GM12892 (cell line): ENCODE results near the gene SAE1.

Experiments
- POLR2A ChIP-seq: IDR thresholded peaks from 2 replicates; pipeline ENCODE4 v1.6.1; 2011; ENCODE audit warnings: low read depth, low read length, control low read depth
- POLR2AphosphoS5 ChIP-seq: IDR thresholded peaks from 2 replicates; pipeline ENCODE4 v1.6.1; 2011; ENCODE audit warnings: low read depth, low read length, control low read depth

DNA sequence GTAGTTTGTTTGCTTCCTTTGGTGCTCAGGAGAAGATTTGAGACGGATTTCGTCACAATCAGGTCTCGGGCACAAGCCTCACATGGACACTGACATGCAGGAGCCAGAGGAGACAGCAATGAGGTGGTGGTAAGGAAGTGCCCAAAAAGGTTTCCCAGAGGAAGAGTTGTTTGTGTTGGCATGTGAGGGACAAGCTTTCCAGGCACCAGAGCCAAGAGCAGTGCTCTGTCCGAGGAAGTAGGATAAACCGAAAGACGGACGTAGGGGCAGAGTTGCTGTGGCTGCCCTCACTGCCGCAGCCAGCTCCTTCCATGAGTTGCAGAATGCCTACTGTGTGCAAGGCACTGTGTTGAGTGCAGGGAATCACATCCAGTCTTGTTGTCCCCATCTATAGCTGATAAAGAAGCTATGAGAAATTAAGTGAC, 27.7 kb downstream of the SAE1 start:
- TF ChIP-seq POLR2A (no peak), POLR2AphosphoS5 (no peak)
